ENCODE results near the gene INAFM2. TPM values are rescaled to one million over a fixed set of nuclear protein-coding genes. Genes with fewer than 3 reads are reported as not detected.

The INAFM2 gene
- total RNA-seq, 6 experiments from 2014 or later = 19.6 to 32.8 (median 23.4) TPM

DNA sequence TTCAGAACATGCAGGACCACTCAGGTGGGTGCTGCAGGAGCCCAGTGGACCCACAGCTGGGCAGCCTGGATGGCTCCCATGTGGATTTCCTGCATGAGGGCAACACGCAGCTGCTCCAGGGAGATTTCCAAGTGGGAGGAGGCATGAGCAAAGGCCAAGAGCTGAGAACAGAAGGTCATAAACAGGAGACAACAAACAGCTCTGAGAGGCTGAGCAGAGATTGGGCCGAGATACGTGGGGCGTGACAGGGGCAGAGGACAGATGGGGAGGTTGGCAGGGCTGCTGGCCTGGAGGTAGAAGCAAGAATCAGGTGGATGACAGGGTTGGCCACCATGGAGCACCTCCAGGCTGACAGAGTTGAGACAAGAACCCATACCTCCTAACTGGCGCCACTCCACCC lies 30.2 kb downstream of the INAFM2 start:
- Mint-ChIP-seq H3K9me3 (no peaks in the 10 kb centered on the region), H3K4me3 (no peak overlapping the region), H3K4me1 (ENCODE audit: low read depth) (peaks cover 8% of the 10 kb centered on the region; the same call in 1 of the 2 replicates), H3K36me3 (ENCODE audit: low read depth) (no peaks in the 10 kb centered on the region), H3K27ac (no peak overlapping the region), H3K27me3 (ENCODE audit: insufficient read depth) (peaks cover 23% of the 10 kb centered on the region)
- TF ChIP-seq, protein P1, sequence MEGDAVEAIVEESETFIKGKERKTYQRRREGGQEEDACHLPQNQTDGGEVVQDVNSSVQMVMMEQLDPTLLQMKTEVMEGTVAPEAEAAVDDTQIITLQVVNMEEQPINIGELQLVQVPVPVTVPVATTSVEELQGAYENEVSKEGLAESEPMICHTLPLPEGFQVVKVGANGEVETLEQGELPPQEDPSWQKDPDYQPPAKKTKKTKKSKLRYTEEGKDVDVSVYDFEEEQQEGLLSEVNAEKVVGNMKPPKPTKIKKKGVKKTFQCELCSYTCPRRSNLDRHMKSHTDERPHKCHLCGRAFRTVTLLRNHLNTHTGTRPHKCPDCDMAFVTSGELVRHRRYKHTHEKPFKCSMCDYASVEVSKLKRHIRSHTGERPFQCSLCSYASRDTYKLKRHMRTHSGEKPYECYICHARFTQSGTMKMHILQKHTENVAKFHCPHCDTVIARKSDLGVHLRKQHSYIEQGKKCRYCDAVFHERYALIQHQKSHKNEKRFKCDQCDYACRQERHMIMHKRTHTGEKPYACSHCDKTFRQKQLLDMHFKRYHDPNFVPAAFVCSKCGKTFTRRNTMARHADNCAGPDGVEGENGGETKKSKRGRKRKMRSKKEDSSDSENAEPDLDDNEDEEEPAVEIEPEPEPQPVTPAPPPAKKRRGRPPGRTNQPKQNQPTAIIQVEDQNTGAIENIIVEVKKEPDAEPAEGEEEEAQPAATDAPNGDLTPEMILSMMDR (IDR thresholded peaks at IDR 0.05) = no peak
- no peak for DNase-seq

DNA sequence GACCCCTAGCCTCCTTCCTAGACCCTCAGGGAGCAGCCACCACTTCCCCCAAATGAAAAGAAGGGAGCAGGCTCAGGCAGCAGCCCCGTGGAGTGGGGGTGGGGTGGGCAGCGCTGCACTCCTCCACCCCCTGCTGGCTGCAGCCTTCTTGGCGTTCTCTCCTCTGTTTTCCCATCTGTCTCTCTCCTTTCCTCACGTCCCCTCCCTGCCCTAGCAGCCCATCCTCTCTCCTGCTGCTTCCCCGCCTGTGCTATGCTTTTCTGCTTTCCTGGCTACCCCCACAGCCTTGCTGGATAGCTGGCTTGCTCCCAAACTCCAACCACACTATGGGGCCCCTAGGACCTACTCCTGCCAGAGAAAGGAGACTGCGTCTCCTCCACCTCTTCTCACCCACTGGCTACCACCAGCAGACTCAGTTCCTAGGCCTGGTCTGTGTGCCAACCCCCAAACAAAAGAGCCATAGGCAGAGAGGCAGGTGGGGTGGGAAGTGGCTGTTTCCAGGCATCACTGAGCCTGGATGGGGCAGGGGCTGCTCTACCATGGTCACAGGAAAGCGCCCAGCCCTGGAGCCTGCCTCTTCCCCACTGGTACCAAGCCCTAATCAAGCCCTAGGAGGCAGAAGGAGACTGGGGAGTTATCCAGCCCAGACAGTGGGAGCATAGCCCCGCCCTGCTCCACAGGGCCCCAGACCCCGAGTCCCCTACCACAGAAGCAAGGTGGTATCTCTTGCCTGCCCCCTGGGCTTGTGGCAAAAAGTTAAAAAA lies 31.1 kb downstream of the INAFM2 start:
- TF ChIP-seq, protein P1 (IDR thresholded peaks at IDR 0.05) = peak; percentile 71
- Mint-ChIP-seq H3K36me3 (ENCODE audit: low read depth) (no peaks in the 10 kb centered on the region), H3K27me3 (ENCODE audit: insufficient read depth) (peaks cover 26% of the 10 kb centered on the region), H3K9me3 (no peaks in the 10 kb centered on the region), H3K4me1 (ENCODE audit: low read depth) (peaks cover 8% of the 10 kb centered on the region; the same call in 1 of the 2 replicates), H3K4me3 (no peak overlapping the region), H3K27ac (no peak overlapping the region)
- no peak for DNase-seq

DNA sequence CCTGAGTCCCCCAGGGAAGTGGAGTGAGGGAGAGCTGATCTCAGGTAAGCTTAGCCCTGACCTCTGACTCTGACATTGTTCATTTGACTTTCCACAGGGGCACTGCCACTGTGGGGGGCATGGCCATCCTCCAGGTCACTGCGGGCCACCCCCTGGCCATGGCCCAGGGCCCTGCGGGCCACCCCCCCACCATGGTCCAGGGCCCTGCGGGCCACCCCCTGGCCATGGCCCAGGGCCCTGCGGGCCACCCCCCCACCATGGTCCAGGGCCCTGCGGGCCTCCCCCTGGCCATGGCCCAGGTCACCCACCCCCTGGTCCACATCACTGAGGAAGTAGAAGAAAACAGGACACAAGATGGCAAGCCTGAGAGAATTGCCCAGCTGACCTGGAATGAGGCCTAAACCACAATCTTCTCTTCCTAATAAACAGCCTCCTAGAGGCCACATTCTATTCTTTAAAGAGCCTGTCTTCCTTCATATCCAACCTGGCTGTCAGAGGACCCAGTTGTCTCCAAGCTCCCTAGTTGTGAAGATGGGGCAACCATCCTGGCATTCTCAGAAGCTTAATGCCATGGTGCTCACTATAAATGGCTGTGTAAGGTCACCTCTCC lies 32.6 kb downstream of the INAFM2 start:
- Mint-ChIP-seq H3K4me3 (no peak overlapping the region), H3K36me3 (ENCODE audit: low read depth) (no peaks in the 10 kb centered on the region), H3K9me3 (no peaks in the 10 kb centered on the region), H3K27me3 (ENCODE audit: insufficient read depth) (peaks cover 27% of the 10 kb centered on the region), H3K4me1 (ENCODE audit: low read depth) (peaks cover 8% of the 10 kb centered on the region; the same call in 1 of the 2 replicates), H3K27ac (no peak overlapping the region)
- TF ChIP-seq, protein P1 (IDR thresholded peaks at IDR 0.05) = no peak
- no peak for DNase-seq

GRCh38 chr15:40357246-40357645 lies 33.8 kb downstream of the INAFM2 start:
- Mint-ChIP-seq H3K9me3 (no peaks in the 10 kb centered on the region), H3K27ac (no peak overlapping the region), H3K36me3 (ENCODE audit: low read depth) (no peaks in the 10 kb centered on the region), H3K4me1 (ENCODE audit: low read depth) (peaks cover 8% of the 10 kb centered on the region; the same call in 1 of the 2 replicates), H3K27me3 (ENCODE audit: insufficient read depth) (peaks cover 35% of the 10 kb centered on the region), H3K4me3 (peak overlapping the region; percentile 83; the same call in 1 of the 2 replicates)
- TF ChIP-seq, protein P1 (IDR thresholded peaks at IDR 0.05) = no peak
- DNase-seq = no peak

DNA sequence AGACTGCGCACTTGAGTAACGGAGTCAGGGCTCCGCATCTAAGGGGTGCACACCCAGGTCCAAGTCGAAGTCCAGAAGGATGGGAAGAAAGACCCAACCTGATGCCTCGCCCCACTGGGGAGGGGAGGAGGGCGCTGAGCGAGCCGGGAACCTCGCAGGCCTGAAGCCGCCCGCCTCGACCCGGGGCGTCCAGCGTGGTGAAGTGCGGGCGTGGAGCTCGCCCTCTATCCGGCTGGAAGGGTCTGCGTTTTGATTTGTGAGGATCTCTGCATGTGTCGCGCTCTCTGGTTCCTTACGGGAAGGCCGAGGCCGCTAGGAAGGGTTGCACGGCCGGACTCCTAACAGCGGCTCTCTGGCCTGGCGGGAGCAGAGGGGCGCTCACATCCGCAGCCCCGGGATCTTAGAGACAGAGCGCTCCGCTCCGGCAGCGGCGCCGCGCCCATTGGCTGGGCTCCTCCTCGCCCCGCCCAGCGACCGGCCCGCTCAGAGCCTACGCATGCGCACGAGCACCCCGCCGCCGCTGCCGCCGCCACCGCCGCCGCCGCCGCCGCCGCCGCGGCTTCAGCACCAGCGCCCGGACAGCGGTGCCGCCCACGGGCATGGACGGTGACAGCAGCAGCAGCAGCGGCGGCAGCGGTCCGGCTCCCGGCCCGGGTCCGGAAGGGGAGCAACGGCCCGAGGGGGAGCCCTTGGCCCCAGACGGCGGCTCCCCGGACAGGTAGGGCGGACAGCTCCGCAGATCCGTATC lies 34.4 kb downstream of the INAFM2 start, which contains the start of gene DISP2:
DISP2 (plus strand) TSS at position 497 of the 748 bp plus-strand sequence; CDS start at position 600, 103 bp downstream.
- Mint-ChIP-seq H3K27ac (no peak within 1 kb of the TSS), H3K4me1 (ENCODE audit: low read depth) (peaks cover 8% of the 10 kb centered on the region; the same call in 1 of the 2 replicates), H3K36me3 (ENCODE audit: low read depth) (no peaks in the 10 kb centered on the region), H3K9me3 (no peaks in the 10 kb centered on the region), H3K4me3 (peak within 1 kb of the TSS; percentile 83), H3K27me3 (ENCODE audit: insufficient read depth) (peaks cover 31% of the 10 kb centered on the region)
- peak; percentile 69 for DNase-seq
- TF ChIP-seq, protein P1 (IDR thresholded peaks at IDR 0.05) = no peak

Data from HFFc6 (cell line).